Left renal cortex interstitium (tissue), 4 donors: ENCODE results near the gene VRK2. TPM values are rescaled to one million over a fixed set of nuclear protein-coding genes. Genes with fewer than 3 reads are reported as not detected.
"Not testable (repeated sequence)": the region's sequence is repeated elsewhere in the genome, so short reads cannot be mapped to it uniquely, and the experiment has no call there.

Experiments
- DNase-seq, 4 donors: peaks; one replicate each; pipeline ENCODE4 v3.0.0-alpha.2; 2013; ENCODE audit warnings: low read depth in 4 of 4, low spot score in 2 of 4, missing footprints in 1 of 4
- polyA plus RNA-seq, 4 donors: library from polyadenylated mRNA; unstranded; fragments of 120-200 nt; gene quantifications; one replicate each; pipeline ENCODE4 v1.2.1, GENCODE V29; 2013; ENCODE audit not compliant: insufficient read length in 4 of 4

The VRK2 gene
- polyA plus RNA-seq, 4 donors: 22.0 to 24.4 (median 22.2) TPM

- no peak for DNase-seq
Measured at GRCh38 chr2:58052978-58053377, 6.4 kb downstream of the VRK2 start.

GRCh38 chr2:58054264-58054663 lies 7.7 kb downstream of the VRK2 start:
- no peak for DNase-seq

DNA sequence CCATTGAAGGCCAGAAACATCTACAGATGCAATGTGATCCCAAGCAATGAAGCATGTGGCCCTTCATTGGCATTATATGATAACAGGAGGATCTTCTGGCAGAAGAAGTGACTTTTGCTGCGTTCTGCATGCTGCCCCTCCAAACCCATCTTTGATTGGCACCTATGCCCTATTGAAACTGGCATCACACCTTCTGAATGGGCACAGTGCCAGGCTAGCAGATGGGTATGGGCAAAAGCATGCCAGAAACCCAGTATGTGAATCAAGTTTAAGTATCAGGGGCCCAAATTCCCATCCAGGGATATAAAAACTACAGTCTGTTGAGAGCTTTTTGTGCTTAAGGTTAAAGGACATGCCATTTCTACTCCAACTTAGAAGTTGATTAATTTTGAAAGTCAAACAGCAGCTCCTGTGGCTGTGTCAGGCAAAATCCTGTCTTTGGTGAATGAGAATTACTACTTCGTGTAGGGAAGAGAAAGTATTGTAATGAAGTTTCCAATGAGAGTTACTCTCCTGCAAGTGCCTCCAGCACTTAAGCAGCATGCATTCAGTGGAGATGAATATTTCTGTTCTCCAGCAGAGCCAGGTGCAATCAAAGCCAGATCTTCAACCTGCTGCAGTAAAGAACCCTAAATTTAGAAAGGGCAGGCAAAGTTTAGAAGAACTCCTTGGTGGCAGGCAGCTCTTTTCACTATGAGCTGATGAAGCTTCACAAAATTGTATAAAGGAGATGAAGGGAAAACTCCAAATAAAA lies 8.6 kb downstream of the VRK2 start:
- DNase-seq: no peak

DNA sequence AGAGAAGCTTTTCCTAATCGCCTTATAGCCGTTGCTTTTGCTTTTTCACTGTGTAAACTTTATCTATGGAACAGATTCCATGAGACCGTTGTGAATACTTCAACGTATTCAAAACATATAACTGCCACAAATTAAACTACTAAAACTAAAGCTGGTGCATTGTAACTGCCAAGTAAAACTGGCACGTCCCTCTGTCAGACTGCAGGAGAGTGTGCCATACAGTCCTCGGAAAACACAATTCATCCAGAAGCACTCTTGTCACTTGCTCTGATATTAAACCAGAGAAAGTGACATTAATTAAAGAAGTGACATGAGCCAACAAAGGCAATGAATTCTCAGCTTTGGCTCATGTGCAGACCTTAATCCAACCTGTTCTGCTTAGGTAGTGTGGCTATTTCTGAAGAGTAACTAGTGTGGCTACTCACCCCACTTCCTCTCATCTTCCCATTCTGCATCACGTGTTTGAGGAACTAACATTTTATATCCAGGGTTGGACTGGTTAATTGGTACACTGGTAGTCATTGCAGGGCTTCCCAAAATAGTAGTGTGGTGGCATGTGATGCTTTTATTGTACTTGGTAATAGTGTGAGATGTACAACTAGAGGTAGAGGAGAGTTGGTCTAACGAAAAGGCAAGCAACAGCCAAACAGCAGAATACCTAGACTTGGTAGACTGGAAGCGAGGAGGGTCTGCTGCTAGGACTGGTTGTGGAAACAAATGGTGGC lies 9.7 kb downstream of the VRK2 start:
- DNase-seq: no peak

DNA sequence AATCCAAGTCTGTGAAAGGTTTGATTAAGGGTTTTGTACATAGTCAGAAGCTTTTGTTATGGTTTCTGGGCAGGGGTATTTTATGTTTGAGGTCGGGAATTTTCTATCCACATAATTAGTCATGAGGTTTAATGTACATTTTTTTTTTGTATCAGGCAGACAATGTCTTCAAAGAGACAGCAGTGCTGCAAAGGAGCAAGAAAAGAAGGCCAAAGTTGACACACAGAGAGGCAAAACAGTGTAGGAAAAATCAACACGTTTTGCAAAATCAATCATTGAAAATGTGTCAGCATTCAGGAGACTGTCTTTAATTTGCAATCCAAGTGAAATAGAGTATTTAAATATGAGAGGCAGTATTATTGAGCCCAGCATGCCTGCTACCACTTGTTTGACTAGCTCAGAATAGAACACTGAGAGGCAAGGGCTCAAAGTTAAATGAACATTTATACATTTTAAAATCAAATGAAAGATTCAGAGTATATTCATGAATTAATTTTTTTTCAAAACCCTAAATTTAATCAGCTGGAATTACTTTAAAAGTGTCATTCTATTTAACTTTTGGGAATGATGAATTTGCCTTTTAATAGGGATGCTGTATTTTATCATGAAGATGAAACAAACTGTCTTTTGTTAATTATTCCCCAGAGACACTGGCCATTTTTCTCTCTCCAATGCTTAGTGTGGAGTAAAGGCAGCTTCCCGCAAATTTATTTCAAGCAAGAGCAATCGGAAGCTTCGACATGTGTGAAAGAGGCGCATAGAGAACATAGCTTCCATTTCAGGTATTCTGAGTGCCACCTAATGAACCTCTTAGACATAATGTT lies 11.3 kb downstream of the VRK2 start:
- DNase-seq: no peak

DNA sequence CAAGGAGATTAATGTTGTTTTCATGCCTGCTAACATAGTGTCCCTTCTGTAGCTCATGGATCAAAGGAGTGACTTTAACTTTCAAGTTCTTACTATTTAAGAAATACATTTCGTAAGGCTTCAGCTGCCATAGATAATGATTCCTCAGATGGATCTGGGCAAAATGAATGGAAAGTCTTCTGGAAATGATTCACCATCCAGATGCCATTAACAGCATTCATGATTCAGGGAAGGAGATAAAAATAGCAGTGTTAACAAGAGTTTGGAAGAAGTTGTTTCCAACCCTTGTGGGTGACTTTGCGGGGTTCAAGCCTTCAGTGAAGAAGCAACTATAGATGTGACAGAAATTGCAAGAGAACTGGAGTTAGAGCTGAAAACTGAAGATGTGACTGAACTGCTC lies 17.0 kb downstream of the VRK2 start:
- DNase-seq: no peak

- DNase-seq: no peak
Measured at GRCh38 chr2:58064086-58064485, 17.5 kb downstream of the VRK2 start.

GRCh38 chr2:58065248-58065647 lies 18.6 kb downstream of the VRK2 start:
- no peak for DNase-seq

DNA sequence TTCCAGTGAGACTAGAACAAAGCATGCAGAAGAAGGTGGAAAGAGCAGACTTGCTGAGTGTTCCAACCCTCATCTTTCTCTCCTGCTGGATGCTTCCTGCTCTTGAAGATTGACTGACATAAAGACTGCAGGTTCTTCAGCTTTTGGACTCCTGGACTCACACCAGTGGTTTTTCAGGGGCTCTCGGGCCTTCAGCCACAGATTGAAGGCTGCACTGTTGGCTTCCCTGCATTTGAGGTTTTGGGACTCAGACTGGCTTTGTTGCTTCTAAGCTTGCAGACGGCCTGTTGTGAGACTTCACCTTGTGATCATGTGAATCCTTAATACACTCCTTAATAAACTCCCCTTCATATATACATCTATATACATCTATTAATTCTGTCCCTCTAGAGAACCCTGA lies 20.4 kb downstream of the VRK2 start:
- DNase-seq: no peak

DNA sequence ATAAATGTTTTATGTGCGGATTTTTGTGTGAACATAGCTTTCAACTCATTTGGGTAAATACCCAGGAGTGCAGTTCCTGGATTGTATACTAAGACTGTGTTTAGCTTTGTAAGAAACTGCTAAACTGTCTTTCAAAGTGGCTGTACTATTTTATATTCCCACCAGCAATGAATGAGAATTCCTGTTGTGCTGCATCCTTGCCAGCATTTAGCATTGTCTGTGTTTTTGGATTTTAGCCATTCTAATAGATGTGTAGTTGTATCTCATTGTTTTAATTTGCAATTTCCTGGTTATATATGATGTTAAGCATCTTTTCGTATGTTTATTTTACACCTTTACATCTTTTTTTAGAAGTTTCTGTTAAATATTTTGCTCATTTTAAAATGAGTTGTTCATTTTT lies 24.2 kb downstream of the VRK2 start:
- no peak for DNase-seq

DNA sequence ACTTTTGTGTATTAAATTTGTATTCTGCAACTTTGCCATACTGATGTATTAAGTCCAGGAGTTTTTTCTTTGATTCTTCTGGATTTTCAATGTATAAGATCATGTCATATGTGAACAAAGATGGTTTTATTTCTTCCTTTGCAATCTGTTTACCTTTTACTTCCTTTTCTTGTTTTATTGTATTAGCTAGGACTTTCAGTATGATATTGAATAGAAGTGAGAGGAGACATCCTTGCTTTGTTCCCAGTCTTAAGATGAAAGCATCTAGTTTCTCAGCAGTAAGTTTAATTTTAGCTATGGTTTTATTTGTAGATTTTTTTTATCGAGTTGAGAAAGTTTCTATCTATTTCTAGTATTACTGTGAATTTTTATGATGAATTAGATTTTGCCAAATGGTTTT lies 25.5 kb downstream of the VRK2 start:
- DNase-seq: no peak

DNA sequence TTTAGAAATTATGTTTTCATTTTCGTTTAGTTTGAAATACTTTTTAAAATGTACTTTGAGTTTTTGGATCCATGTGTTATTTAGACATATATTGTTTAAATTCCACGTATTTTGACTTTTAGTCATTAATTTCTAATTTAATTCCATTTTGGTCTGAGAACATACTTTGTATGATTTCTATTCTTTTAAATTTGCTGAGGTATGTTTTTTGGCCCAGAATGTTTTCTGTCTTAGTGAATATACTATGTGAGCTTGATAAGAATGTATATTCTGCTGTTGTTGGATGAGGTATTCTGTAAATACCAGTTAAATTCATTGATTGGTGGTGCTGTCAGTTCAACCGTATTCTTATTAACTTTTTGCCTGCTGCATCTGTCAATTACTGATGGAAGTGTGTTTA lies 26.4 kb downstream of the VRK2 start:
- no peak for DNase-seq

GRCh38 chr2:58073751-58074150 lies 27.1 kb downstream of the VRK2 start:
- no peak for DNase-seq

- DNase-seq: no peak
Measured at GRCh38 chr2:58081000-58081399, 34.4 kb downstream of the VRK2 start.

GRCh38 chr2:58089081-58089480 lies 42.5 kb downstream of the VRK2 start:
- DNase-seq: no peak

GRCh38 chr2:58092772-58093171 lies 46.2 kb downstream of the VRK2 start:
- not testable (repeated sequence) for DNase-seq

- no peak for DNase-seq
Measured at GRCh38 chr2:58097025-58097424, 50.4 kb downstream of the VRK2 start.

- no peak for DNase-seq
Measured at GRCh38 chr2:58098254-58099095, 51.9 kb downstream of the VRK2 start.

DNA sequence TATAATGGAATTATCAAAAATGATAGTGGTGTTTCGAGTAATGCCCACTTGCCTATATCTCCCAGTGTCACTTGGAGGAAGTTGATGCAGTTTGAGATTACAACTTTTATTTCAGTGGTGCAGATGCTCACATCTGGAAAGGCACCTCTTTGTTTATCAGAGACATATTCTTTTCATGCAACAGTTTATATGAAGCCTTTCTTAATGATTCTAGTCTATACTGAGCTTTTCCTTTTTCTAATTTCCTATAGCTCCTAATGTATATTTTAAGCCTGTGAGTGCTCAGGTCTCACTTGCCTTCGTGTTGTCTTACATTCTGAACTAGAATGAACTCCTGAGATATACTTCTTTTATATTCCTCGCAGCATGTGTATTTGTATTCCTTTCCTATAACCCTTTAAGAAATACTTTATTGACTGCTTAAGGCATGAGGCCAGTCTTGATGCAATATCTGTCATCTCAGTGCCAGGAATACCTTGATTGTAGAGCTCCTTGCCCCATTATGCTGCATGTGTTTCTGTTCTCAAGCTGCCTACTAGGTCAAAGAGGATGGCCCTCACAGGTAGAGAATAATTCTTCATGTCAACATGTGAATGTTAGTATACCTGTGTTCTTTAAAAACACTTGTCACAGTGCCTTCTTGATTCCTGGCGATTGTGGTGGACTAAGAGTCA lies 52.6 kb downstream of the VRK2 start:
- no peak for DNase-seq

- no peak for DNase-seq
Measured at GRCh38 chr2:58101500-58101899, 54.9 kb downstream of the VRK2 start.
